Neural progenitor cell (in vitro differentiated cells): ENCODE measurements around the gene OPN5. TPM values are rescaled to one million over a fixed set of nuclear protein-coding genes. Genes with fewer than 3 reads are reported as not detected.

Experiments
- DNase-seq: peaks from one replicate; pipeline ENCODE4 v3.0.0-alpha.2; 2016; ENCODE audit warnings: low spot score
- H2AFZ ChIP-seq: fragments of 200-600 bp; sonication (generic); replicated peaks from 2 replicates; pipeline ENCODE4 v1.6.1; 2016; ENCODE audit warnings: antibody characterized with exemption
- H3F3A ChIP-seq: fragments of 200-600 bp; sonication (generic); 2 replicates; pipeline ENCODE4 v1.6.1; 2016; ENCODE audit warnings: antibody characterized with exemption, low read depth
- H3K27ac ChIP-seq: fragments of 200-600 bp; sonication (generic); 2 replicates; pipeline ENCODE4 v1.5.1; 2016; ENCODE audit warnings: mild to moderate bottlenecking
- H3K27me3 ChIP-seq: fragments of 200-600 bp; sonication (generic); 2 replicates; pipeline ENCODE4 v1.6.1; 2016; ENCODE audit warnings: mild to moderate bottlenecking, moderate library complexity
- H3K36me3 ChIP-seq: fragments of 200-600 bp; sonication (generic); 2 replicates; pipeline ENCODE4 v1.5.1; 2016
- H3K4me1 ChIP-seq: fragments of 200-600 bp; sonication (generic); 2 replicates; pipeline ENCODE4 v1.6.1; 2016; ENCODE audit warnings: mixed run types
- H3K4me2 ChIP-seq: fragments of 200-600 bp; sonication (generic); 2 replicates; pipeline ENCODE4 v1.6.1; 2016
- H3K4me3 ChIP-seq: fragments of 200-600 bp; sonication (generic); 2 replicates; pipeline ENCODE4 v1.5.1; 2016
- H3K79me2 ChIP-seq: fragments of 200-600 bp; sonication (generic); 2 replicates; pipeline ENCODE4 v1.6.1; 2016; ENCODE audit warnings: low read depth
- H3K9ac ChIP-seq: fragments of 200-600 bp; sonication (generic); 2 replicates; pipeline ENCODE4 v1.6.1; 2016
- H3K9me3 ChIP-seq: fragments of 200-600 bp; sonication (generic); 2 replicates; pipeline ENCODE4 v1.5.1; 2016; ENCODE audit warnings: low read depth
- H4K20me1 ChIP-seq: fragments of 200-600 bp; sonication (generic); 2 replicates; pipeline ENCODE4 v1.6.1; 2016; ENCODE audit warnings: low read depth
- H3K27ac Mint-ChIP-seq: 3 replicates; pipeline ENCODE4 v1.8.0; 2021; ENCODE audit warnings: mixed read lengths
- H3K27me3 Mint-ChIP-seq: 2 replicates; pipeline ENCODE4 v1.8.0; 2022; ENCODE audit warnings: low read depth, mild to moderate bottlenecking, inconsistent platforms, moderate library complexity, mixed read lengths; ENCODE audit not compliant: insufficient read depth
- H3K36me3 Mint-ChIP-seq: 3 replicates; pipeline ENCODE4 v1.8.0; 2021; ENCODE audit warnings: mixed read lengths
- H3K4me1 Mint-ChIP-seq: 3 replicates; pipeline ENCODE4 v1.8.0; 2021; ENCODE audit warnings: mixed read lengths
- H3K4me3 Mint-ChIP-seq: 3 replicates; pipeline ENCODE4 v1.8.0; 2021; ENCODE audit warnings: mild to moderate bottlenecking, moderate library complexity, mixed read lengths
- H3K9me3 Mint-ChIP-seq: 3 replicates; pipeline ENCODE4 v1.8.0; 2020; ENCODE audit warnings: mixed read lengths
- CTCF ChIP-seq: fragments of 200-600 bp; sonication (generic); IDR thresholded peaks from 2 replicates; pipeline ENCODE4 v1.5.1; 2017; ENCODE audit warnings: antibody characterized with exemption, mild to moderate bottlenecking
- EZH2 ChIP-seq: fragments of 200-600 bp; sonication (generic); IDR thresholded peaks from 2 replicates; pipeline ENCODE4 v1.6.1; 2017; ENCODE audit warnings: antibody characterized with exemption, mild to moderate bottlenecking, moderate library complexity
- EZH2phosphoT487 ChIP-seq: fragments of 200-600 bp; sonication (generic); IDR thresholded peaks from 2 replicates; pipeline ENCODE4 v1.6.1; 2017; ENCODE audit warnings: antibody characterized with exemption
- total RNA-seq: library from RNA; depleted of rRNA; stranded (reverse); fragments of >200 nt; gene quantifications from 2 replicates; pipeline ENCODE4 v1.2.3, GENCODE V29; 2015; ENCODE audit warnings: low replicate concordance

OPN5 gene
- total RNA-seq, 1 donor from 2014 or later = not detected

DNA sequence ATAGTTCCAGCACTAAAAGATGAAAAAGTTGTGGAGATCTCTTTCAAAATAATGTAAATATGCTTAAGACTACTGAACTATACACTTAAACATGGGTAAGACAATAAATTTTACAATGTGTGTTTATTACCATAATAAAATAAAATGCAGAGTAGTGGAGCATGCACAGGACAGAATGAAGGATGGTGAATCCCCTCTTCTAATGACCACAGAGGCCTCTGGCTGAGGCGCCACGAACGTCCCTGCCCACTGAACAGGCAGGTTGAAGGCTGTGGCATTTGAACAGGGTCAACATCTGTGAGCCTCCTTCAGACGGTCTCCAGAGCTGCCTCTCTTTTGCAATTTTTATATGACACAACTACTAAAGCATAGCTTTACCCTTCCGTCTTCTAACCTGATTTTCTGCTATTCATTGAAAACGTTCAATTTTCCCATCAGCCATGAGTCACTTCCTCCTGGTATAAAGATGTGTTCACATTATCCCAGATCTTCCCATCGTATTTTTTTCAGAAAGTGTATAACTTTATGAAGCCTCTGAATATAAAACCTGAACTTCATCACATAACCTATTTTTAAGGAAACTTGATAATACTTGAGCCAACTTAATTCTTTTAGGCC is 45.6 kb upstream of the OPN5 start:
- Histone ChIP-seq H3K9ac (no peak overlapping the region), H3K9me3 (no peaks in the 10 kb centered on the region), H3K27me3 (no peaks in the 10 kb centered on the region), H2AFZ (no peak overlapping the region), H3K36me3 (no peaks in the 10 kb centered on the region), H3K4me3 (no peak overlapping the region), H3F3A (no peaks in the 10 kb centered on the region), H4K20me1 (no peaks in the 10 kb centered on the region), H3K4me1 (peaks cover 13% of the 10 kb centered on the region), H3K4me2 (no peak overlapping the region), H3K79me2 (no peaks in the 10 kb centered on the region), H3K27ac (no peak overlapping the region)
- H3K36me3 Mint-ChIP-seq = no peaks in the 10 kb centered on the region
- no peak overlapping the region for H3K4me3 Mint-ChIP-seq
- no peak for DNase-seq
- H3K4me1 Mint-ChIP-seq = peaks cover 4% of the 10 kb centered on the region
- H3K9me3 Mint-ChIP-seq = no peaks in the 10 kb centered on the region
- no peak overlapping the region for H3K27ac Mint-ChIP-seq
- no peaks in the 10 kb centered on the region for H3K27me3 Mint-ChIP-seq
- TF ChIP-seq EZH2 (no peak), EZH2phosphoT487 (no peak), CTCF (no peak)

DNA sequence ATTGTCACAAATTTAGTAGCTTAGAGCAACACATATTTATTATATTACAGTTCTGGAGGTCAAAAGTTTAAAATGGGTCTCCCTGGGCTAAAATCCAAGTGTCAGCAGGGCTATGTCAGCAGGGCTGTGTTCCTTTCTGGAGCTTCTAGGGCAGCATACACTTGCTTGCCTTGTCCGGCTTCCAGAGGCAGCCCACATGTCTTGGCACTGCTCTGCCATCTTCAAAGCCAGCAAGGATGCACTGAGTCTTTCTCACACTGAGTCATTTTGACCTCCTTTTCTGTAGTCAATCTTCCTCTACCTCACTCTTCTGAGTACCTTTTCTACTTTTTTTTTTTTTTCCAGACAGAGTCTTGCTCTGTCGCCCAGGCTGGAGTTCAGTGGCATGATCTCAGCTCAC is 44.4 kb upstream of the OPN5 start:
- Histone ChIP-seq H3K36me3 (no peaks in the 10 kb centered on the region), H4K20me1 (no peaks in the 10 kb centered on the region), H3K79me2 (no peaks in the 10 kb centered on the region), H3K4me3 (no peak overlapping the region), H3F3A (no peaks in the 10 kb centered on the region), H3K27ac (no peak overlapping the region), H3K9me3 (no peaks in the 10 kb centered on the region), H3K4me2 (no peak overlapping the region), H3K27me3 (no peaks in the 10 kb centered on the region), H3K9ac (no peak overlapping the region), H3K4me1 (peaks cover 13% of the 10 kb centered on the region), H2AFZ (no peak overlapping the region)
- no peaks in the 10 kb centered on the region for H3K27me3 Mint-ChIP-seq
- TF ChIP-seq EZH2 = no peak
- no peak for TF ChIP-seq CTCF
- no peak for TF ChIP-seq EZH2phosphoT487
- no peak overlapping the region for H3K4me3 Mint-ChIP-seq
- no peak overlapping the region for H3K27ac Mint-ChIP-seq
- DNase-seq = no peak
- no peaks in the 10 kb centered on the region for H3K36me3 Mint-ChIP-seq
- no peaks in the 10 kb centered on the region for H3K9me3 Mint-ChIP-seq
- peaks cover 4% of the 10 kb centered on the region for H3K4me1 Mint-ChIP-seq

DNA sequence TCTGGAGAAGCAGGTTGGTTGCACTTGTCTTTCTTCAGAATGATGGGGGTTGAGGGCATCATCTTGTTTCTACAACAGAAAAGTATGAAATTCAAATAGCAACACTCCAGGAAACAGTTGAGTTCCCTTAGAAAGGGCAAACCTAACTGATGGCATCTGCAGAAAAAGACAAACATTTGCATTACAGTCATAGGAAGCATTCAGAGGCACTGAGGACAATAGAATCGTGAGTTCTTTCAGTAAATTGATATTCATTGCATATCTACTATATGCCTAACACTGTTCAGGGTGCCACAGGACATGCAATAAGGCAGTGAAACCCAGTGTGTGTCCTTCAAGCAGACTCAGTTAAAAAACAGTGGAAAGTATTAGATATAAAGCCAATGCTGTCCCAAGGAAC is 41.1 kb upstream of the OPN5 start:
- H3K27ac Mint-ChIP-seq = no peak overlapping the region
- H3K9me3 ChIP-seq = no peaks in the 10 kb centered on the region
- H2AFZ ChIP-seq = no peak overlapping the region
- no peaks in the 10 kb centered on the region for H3K4me1 ChIP-seq
- no peaks in the 10 kb centered on the region for H3K9me3 Mint-ChIP-seq
- no peaks in the 10 kb centered on the region for H4K20me1 ChIP-seq
- peaks cover 2% of the 10 kb centered on the region for H3K27me3 Mint-ChIP-seq
- H3K36me3 Mint-ChIP-seq = no peaks in the 10 kb centered on the region
- H3K9ac ChIP-seq = no peak overlapping the region
- H3K79me2 ChIP-seq = no peaks in the 10 kb centered on the region
- H3K27me3 ChIP-seq = no peaks in the 10 kb centered on the region
- no peak overlapping the region for H3K4me3 Mint-ChIP-seq
- no peak overlapping the region for H3K4me3 ChIP-seq
- H3F3A ChIP-seq = no peaks in the 10 kb centered on the region
- TF ChIP-seq CTCF = no peak
- no peak for TF ChIP-seq EZH2
- no peak for TF ChIP-seq EZH2phosphoT487
- H3K36me3 ChIP-seq = no peaks in the 10 kb centered on the region
- no peak overlapping the region for H3K4me2 ChIP-seq
- H3K4me1 Mint-ChIP-seq = no peaks in the 10 kb centered on the region
- no peak overlapping the region for H3K27ac ChIP-seq
- no peak for DNase-seq
